ENCODE results near the gene LILRB2.
"Not testable (repeated sequence)": the region's sequence is repeated elsewhere in the genome, so short reads cannot be mapped to it uniquely, and the experiment has no call there.

LILRB2 gene

DNA sequence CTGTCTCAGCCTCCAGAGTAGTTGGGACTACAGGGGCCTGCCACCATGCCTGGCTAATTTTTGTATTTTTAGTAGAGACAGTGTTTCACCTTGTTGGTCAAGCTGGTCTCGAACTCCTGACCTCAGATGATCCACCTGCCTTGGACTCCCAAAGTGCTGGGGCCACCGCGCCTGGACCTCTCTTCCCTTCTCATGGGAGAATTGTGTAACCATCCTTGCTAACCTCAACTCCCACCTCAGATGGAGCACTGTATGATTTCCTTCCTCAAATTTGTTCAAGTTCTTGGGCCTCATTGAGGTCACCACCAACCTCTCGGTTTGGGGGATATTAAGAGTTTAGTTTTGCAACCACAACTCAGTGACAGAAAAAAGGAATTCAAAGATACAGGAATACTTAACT, 21.3 kb upstream of the LILRB2 start:
- DNase-seq: no peak

DNA sequence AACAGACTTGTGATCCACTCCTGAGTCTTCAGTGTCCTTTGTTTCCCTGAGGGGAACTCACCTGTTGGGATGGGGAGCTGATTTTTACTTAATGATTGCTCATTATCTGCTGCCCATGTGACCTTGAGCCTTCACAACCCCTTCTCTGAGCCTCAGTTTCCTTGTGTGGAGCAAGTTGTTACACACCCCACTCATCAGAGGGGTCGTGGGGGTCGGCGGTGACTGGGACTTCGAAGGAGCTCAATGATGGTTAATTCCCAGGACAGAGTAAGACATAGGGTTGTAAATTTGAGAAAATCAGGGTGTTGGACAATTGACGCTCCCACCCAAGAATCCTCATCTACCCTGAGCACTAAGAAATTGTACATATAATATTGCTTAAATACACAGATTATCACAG, 18.6 kb upstream of the LILRB2 start:
- no peak for DNase-seq

DNA sequence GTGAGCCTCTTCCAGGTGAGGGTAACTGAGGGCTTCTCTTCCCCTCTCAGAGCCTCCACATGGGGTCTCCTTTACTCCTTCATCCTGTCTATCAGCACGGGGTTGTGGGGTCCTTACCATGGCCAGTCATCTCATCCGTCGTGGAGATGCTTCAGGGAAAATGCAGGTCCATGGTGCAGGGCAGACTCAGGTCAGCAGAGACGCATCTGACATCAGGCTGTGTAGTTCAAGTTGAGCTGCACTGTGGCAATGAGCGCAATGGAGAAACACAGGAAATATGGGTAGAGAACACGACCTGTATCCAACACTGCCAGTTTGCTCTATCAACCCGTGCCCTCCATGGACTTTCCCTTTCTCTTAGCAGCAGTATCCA, 18.2 kb upstream of the LILRB2 start:
- DNase-seq: no peak

DNA sequence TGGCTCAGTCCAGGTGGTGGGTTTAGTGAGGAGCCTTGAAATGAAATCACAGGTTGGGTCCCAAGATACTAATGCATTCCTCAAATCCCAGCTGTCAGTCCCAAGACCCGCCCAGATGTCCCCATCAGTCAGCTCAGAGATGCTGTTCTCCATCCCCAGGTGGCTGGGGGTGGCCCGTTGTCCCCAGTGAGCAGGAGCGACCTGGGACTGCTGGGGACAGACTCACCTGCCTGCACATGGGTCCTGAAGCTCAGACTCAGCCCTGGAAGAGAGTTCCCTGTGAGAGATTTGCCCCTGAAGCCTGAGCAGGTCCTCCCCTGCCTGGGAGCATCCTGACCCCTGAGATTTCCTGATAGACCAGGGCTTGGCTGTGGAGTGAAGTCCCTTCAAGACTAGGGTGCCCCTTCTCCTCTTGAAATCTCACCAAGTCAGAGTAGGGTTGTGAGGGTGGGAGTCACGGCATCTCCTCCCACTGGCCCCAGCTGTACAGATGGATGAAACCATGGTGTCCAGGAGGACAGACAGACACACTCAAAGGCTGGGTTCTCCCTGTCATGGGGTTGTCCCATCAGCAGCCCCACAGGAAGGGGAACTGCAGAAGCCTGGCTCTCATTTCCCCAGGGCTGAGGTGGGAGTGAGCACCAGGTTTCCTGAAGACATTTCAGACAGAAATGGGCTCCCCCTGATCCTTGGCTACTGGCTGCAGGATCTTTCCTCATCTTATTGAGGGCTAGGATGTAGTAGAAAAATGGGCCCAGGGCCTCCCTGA, 17.6 kb upstream of the LILRB2 start:
- DNase-seq: no peak

DNA sequence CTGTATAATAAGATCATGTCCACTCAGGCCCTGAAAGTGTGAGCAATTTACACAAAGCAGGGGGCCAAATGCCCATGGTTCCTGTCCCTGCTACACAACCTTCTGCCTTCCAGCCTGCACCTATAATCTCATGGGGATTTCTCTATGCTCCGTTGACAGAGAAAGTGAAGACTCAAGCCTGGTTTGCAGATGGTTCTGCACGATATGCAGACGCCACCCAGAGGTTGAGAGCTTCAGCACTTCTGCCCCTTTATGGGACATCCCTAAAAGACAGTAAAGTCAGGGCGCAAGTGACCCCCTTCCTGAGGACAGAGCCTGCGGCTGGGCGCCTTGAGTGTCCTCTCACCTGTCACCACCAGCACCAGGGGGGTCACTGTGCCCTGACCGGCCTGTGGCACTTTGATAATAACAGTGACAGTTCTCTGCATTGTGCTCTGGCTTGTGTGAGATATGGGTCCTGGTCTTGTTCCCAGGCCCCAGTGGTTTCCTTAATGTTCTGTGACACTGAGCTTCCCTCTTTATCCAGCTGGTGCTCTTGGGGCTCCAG, 16.9 kb upstream of the LILRB2 start:
- DNase-seq: no peak

DNA sequence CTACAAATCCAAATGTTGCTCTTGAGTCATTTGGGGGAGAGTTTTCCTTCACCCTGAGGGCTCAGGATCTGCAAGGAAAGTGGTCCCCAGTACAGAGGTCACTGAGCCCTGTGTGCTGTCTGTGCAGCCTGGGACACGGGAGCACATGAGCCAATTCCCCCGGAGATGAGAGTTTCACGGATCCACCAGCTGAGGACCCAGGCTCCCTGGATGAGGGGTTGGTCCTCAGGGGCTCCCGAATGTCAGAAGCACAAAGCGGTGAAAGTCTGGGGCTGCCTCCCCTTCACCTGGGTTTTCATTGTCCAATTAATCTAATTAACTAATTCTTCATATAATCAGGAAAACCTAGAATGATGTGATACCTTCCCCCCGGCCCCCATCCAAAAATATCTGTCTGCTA, 13.6 kb upstream of the LILRB2 start:
- DNase-seq: no peak

DNA sequence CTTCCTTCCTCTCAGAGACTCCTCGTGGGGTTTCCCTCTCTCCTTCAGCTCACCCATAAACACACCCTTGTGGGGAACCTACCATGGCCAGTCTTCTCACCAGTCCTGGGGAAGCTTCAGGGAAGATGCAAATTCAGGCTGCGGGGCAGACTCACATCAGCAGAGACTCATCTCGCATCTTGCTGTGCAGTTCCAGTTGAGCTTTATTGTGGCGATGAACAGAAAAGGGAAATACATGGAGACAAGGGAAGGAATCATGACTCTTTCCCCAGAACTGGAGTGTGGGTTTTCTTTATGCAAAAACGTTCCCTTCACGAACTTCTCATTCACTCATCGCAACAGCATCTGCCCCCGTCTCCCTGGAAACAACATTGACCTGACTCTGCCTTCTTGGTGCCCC, 8.2 kb upstream of the LILRB2 start:
- DNase-seq: not testable (repeated sequence)

DNA sequence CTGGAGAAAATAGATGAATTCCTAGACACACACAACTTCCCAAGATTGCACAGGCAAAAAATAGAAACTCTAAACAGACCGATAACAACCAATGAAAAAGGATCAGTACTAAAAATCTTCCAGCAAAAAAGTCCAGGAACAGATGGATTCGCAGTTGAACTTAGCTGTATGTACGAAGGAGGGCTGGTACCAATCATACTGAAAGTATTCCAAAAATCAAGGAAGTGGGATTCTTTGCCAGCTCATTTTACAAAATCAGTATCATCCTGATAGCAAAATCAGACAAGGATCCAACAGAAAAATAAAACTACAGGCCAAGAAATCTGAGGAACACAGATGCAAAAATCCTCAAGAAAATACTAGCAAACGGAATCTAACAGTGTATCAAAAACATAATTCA, 6.5 kb upstream of the LILRB2 start:
- no peak for DNase-seq

DNA sequence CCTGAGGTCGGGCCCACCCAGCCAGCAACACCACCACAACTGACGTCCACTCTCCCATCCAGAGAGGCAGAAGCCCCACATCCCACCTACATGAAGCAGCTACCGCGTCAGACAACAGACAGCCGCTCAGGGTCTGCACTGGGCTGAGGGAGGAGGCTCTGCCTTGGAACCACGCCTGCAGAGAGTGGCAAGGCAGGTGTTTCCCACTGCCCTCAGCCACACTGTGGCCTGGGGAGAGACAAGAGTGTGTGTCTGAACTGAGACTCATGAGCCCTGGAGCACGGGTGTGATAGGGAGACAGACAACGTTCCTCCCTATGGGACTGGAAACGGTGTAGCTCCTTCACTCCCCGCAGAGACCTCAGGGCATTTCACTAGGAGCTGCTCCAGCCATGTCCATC, 5.4 kb upstream of the LILRB2 start:
- DNase-seq: not testable (repeated sequence)

DNA sequence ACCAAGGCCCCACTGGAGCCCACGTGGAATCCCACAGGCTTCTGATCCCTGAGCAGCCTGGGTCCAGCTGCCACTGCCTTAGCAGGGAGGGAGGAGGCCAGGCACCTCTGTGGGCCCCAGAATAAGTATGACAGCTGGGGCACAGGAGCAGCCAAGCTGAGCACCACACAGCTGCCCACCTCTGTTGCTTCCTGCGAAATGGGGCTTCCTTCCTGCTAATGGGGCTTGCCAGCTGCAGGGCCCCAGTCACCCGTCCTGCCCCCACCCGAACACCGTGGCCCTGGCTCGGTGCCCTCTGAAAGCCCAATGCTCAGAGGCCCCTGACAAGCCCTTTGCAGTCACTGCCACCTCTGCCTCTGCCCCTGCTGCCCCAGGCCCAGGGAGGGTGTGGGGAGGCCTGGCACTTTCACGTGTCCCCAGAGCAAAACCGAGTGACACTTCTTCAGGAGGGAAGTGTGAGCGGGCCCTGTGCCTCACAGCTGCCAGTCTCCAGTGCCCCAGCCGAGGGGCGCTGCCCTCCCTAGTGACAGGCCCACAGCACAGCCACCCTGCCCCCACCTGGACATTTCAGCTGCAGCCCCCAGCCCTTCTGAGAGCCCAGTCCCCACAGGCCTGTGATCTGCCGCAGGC, 4.6 kb upstream of the LILRB2 start:
- not testable (repeated sequence) for DNase-seq

DNA sequence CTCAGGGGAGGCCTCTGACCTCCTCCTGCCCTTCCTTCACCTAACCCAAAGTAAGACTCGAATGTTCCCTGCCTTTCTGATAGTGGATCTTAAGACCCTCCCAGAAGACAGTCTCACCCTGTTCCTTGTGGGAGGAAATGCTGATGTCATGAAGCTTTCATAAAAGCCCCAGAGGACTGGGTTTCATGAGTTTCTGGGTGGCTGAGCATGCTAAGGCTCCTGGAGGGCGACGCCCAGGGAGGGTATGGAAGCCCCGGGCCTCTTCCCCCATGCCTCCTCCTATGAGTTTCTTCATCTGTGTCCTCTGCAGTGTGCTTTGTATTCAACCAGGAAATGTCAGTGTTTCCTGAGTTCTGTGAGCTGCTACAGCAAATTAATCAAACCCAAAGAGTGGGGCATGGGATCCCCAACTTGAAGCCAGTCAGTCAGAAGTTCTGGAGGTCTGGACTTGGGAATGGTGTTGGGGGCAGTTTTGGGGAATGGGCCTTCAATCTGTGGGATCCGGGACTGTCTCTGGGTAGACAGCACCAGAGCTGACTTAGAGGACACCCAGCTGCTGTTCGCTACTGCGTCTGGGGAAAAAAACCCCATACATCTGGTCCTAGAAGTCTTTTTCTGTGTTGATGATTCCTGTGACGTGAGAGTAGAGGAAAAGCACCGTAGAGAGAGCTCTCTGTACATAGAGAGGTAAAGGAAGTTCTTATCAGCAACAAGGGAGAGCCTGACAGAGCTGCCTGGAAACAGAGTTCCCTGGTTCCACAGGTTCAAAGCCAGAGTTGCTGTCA, 2.0 kb upstream of the LILRB2 start:
- DNase-seq: no peak

DNA sequence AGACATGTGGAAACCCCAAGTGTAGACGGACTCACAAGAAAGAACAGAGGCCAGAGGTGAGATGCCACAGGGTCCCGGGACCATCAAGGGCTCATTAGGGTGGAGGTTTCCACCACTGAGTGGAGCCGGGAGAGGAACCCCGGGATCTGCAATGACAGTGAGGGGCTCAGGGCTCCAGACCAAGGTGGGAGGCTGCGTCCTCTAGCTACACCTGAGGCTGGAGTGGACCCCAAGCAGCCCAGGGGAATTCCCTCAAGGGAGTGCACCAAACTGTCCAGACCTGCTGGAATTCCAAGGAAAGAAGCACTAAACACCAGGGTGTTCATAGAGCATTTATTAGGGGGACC, 792 bp upstream of the LILRB2 start:
- DNase-seq: not testable (repeated sequence)

DNA sequence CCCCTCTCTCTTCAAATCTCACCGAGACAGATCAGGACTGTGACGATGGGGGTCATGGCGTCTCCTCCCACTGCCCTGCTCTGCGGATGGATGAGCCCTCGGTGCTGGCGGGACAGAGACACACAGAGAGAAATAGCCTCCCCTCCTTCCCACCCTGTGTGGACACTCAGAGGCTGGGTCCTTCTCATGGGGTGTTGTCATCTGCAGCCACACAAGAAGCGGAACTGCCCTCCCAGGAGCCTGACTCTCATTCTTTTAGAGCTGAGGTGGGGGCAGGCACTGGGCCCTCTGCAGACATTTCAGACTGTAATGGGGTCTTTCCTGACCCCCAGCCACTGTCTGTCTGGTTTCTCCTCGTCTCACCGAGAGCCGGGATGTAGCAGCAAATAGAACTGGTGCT, 469 bp downstream of the LILRB2 start:
- not testable (repeated sequence) for DNase-seq

DNA sequence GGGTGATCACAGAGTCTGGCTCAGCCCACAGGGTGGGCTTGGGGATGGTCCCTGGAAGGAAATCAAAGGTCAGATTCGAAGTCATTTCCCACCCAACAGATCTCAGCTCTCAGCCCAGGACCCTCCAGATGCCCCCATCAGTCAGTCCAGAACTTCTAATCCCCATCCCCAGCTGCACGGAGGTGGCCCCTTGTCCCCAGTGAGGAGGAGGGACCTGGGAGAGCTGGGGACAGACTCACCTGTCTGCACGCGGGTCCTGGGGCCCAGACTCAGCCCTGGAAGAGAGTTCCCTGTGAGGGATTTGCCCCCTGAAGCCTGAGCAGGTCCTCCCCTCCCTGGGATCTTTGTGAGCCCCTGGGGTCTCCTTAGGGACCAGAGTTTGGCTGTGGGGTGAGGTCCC, 885 bp downstream of the LILRB2 start:
- not testable (repeated sequence) for DNase-seq

DNA sequence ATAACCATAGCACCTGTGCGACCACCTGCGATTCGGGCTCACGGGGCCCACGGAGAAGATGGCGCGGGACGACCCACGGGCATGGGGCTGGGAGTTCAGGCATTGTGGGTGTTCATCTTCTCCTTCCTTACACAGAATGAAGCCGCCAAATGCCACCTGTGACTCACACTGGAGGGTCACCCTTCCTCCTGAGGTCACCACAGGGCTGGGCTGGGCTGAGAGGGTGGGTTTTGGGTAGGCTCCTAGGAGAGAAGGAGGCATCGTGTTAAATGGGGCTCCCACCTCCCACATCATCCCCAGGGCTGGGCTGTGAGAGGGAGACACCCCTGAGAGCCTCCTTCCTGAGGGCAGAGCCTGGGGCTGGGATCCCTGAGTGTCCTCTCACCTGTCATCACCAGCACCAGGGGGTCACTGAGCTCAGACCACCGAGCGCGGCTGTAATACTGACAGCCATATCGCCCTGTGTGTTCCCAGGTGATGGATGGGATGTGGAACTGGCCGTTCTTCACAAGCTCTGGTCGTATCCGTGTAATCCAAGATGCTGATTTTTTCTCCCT, 1.4 kb downstream of the LILRB2 start:
- DNase-seq: no peak

DNA sequence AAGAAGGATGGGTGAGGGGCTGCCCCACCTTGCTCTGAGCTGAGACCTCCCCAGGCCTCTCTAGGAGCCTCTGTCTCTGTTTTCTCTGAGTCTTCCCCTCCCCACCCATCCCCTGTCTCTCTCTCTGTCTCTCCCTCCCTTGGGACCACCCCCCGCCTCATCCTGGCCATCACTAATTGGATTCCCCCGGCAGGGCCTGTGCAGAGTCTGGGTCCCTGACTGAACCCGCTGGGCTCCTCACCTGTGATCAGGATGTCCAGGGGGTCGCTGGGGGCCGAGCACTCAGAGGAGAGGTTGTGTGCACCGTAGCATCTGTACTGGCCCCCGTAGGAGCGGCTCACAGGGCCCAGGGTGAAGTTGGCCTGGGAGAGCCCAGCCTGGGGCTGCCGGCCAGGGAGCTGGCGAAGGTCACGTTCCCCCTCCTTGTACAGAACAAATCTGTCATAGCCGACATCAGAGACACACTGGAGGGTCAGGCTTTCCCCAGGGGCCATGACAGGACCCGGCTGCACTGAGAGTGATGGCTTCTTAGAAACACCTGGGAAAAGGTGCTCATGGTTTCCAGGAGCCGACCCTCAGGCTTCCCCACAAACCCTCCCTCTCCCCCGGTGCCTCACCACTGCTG, 2.2 kb downstream of the LILRB2 start:
- not testable (repeated sequence) for DNase-seq

DNA sequence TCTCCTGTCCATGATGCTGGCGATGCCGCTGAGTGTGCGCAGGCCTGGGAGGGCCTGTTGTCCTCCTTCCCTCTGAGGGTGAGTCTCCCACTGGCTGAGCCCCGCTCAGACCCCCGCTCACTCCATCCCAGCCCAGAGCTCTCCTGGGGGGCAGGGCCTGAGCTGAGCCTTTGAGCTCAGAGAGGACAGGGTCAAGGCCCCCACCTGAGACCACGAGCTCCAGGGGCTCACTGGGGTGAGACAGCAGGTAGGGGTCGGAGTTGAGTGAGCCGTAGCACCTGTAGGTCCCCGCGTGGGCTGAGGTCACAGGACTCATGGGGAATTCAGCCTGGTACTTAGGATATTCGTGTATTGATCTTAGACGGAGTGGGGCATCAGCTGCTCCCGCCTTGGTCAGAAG, 2.9 kb downstream of the LILRB2 start:
- not testable (repeated sequence) for DNase-seq

DNA sequence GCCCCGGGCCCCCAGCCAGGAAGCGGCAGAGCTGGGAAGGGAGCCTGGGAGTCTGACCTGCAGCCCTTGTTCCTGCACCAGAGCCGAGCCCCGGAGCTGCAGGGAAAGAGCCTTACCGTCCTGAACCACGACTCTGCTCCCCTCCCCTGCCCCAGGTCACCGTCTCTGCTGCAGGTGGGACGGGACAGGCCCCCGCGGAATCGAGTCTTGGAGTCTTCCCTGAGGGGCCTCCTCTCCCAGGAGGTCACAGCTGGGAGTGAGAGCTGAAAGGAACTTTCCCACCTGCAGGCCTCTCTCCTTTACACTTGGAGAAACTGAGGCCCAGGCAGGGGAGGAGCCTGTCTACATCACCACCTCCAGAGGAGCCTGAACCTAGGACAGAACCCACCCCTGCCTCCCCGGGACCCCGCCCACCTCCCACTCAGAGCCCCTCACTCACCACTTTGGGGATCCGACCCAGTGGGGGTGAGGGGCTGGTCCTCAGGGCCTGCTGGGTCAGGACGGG, 3.7 kb downstream of the LILRB2 start:
- not testable (repeated sequence) for DNase-seq

DNA sequence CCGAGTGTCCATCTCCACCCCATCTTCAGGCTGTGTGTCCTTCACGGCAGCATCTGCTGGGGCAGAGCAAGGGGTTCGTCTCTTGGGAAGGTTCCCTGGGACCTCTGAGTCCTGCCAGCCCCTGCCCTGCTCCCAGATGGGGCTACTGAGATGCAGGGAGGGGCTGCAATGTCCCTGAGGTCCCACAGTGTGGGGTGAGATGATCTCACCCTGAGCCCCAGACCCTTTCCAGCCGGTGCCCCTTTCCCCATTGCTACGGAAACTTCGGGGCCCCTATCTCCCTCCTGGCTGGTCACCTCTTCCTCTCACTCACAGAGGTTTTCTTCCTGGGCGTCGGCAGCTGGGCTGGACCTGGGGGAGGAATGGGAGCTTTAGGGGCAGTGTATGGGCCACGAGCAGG, 5.0 kb downstream of the LILRB2 start:
- no peak for DNase-seq

DNA sequence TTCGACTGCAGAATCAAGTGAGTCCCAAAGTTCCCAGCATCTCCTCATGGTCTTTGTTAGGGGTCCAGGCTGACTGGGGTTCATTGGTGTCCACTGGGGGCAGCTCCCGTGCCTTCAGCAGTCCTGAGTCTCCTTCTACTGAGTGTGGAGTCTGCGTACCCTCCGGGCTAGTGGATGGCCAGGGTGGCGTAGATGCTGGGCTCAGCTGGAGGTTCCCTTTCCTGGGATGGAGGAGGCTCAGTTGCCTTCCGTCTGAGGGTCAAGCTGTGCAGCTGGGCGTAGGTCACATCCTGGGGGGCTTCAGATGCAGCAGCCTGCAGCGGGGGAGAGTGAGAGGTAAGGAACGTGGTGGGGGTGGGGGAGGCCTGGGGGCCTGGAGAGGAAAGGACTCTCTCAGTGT, 6.4 kb downstream of the LILRB2 start:
- DNase-seq: not testable (repeated sequence)

DNA sequence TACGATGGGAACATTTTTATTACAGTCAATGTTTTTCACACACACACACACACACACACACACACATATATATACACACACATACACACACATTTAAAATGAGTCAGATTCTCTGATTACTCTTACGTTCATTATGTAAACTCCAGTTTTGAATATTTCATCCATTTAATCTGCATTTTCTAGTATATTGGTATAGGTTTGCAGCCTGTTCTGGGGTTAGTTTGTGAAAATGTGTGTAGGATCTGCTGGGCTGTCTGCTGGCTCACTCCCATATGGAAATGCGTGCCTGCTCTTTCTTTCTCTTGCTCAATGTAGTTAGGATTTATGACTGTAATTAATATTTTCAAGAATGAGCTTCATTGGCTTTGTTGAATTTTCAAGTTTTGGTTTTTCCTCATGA, 7.1 kb downstream of the LILRB2 start:
- DNase-seq: no peak

DNA sequence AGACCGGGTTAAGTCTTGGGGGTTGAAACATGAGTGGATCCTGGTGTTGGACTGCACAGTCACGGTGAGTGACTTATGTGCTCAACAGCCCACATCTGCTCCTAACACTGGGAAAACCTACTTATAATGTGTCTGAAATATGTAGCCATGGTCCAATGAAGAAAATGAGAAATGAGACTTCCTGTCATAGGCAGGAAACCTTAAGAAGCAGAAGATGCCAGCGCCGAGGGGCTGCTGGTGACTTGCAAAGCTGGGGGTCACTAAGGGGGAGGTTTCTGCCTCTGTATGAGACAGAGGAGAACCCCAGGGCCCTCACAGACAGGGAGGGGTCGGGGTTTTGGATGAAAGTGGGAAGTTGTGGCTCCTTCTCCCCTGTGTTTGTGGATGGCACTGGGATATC, 8.7 kb downstream of the LILRB2 start:
- DNase-seq: not testable (repeated sequence)

DNA sequence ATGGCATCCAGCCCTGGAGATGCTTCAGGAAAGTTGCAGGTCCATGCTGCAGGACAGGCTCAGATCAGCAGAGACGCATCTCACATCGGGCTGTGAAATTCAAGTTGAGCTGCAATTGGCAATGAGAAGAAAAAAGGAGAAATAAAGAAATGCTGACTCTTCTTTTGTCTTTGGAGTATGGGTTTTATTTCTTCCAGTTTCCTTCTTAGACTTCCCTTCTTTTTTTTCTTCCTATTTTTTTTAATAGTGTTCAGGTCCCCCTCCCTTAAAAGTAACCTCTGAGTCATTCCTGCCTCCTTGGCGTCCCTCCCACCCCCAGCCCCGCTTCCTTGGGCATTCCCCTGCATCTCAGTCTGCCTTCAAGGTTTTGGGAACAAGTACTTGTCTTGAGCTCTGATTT, 9.3 kb downstream of the LILRB2 start:
- DNase-seq: not testable (repeated sequence)

All from activated CD4-positive, alpha-beta T cell treated with anti-CD3 and anti-CD28 coated beads, Interleukin-2, amount 50 U/mL, for 16 hours (primary cell).